PFSK-1 (cell line): ENCODE data around the gene RASA3.

Experiments
- FOXP2 ChIP-seq: optimal IDR thresholded peaks from 2 replicates; pipeline ENCODE3; 2011; ENCODE audit warnings: borderline replicate concordance, control low read depth, inconsistent platforms; ENCODE audit not compliant: insufficient read depth; ENCODE audit errors: extremely low read length, extremely low read depth
- POLR2AphosphoS5 ChIP-seq: IDR thresholded peaks from 2 replicates; pipeline ENCODE4 v1.6.1; 2012; ENCODE audit warnings: low read depth, mild to moderate bottlenecking, control low read depth, low read length, moderate library complexity
- SIN3A ChIP-seq: IDR thresholded peaks from 2 replicates; pipeline ENCODE4 v1.6.1; 2012; ENCODE audit warnings: mild to moderate bottlenecking, low read length, moderate library complexity, borderline replicate concordance; ENCODE audit not compliant: insufficient read depth
- TAF1 ChIP-seq: IDR thresholded peaks from 2 replicates; pipeline ENCODE4 v1.6.1; 2012; ENCODE audit warnings: low read length, control low read depth, borderline replicate concordance; ENCODE audit not compliant: insufficient read depth
- TF ChIP-seq, protein P1 (sequence below), 2 experiments: IDR thresholded peaks; 2 replicates each; pipeline versions ENCODE4 v1.6.1 to v1.8.0; 2011 to 2012; ENCODE audit warnings: low read depth in 2 of 2, low read length in 2 of 2, control low read depth in 1 of 2, inconsistent platforms in 1 of 2, mild to moderate bottlenecking in 1 of 2, moderate library complexity in 1 of 2; ENCODE audit not compliant: insufficient read depth in 1 of 2

Gene RASA3

DNA sequence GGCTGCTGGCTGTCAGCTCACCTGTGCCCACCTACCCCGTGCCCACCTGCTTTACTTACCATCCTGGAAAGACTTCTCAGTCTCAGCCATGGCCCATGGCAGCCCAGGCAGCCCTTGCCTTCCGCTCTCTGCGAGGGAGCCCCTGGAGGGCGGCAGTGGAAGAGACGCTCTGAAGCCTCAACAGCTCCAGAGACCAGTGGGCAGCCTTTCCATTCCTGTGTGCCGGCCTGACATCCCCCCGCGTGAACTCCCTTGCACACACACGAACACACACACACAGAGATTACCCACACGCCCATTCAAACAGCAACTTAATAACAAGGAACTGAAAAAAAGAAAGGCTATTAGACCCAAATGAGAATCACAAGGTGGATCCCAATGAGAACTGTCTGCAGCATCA lies 14.2 kb upstream of the RASA3 start:
- TF ChIP-seq SIN3A (no peak), POLR2AphosphoS5 (no peak), TAF1 (no peak), FOXP2 (no peak)
- TF ChIP-seq, protein P1, sequence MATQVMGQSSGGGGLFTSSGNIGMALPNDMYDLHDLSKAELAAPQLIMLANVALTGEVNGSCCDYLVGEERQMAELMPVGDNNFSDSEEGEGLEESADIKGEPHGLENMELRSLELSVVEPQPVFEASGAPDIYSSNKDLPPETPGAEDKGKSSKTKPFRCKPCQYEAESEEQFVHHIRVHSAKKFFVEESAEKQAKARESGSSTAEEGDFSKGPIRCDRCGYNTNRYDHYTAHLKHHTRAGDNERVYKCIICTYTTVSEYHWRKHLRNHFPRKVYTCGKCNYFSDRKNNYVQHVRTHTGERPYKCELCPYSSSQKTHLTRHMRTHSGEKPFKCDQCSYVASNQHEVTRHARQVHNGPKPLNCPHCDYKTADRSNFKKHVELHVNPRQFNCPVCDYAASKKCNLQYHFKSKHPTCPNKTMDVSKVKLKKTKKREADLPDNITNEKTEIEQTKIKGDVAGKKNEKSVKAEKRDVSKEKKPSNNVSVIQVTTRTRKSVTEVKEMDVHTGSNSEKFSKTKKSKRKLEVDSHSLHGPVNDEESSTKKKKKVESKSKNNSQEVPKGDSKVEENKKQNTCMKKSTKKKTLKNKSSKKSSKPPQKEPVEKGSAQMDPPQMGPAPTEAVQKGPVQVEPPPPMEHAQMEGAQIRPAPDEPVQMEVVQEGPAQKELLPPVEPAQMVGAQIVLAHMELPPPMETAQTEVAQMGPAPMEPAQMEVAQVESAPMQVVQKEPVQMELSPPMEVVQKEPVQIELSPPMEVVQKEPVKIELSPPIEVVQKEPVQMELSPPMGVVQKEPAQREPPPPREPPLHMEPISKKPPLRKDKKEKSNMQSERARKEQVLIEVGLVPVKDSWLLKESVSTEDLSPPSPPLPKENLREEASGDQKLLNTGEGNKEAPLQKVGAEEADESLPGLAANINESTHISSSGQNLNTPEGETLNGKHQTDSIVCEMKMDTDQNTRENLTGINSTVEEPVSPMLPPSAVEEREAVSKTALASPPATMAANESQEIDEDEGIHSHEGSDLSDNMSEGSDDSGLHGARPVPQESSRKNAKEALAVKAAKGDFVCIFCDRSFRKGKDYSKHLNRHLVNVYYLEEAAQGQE (IDR thresholded peaks at IDR 0.05; ENCODE audit: insufficient read depth in 1 of 2, low read depth in 2 of 2, low read length in 2 of 2) = no peak

DNA sequence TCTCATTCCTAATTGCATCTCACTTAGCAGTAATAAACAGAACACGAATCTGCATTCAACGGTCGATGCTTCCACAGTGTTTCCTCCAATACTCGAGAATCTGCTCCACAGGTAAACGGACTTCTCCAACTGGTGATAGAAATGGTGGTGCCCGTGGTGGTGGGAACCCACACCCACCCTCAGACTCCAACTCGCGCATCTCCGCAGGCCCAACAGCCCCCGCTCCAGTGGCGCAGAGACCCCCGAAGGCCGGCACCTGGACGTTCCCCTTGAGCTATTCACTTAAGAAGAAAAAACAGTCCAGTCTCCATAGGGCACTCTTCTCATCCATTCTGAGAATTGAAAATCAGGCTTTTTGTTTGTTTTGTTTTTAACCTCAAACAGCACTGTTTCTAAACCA lies 13.8 kb upstream of the RASA3 start:
- TF ChIP-seq POLR2AphosphoS5 = no peak
- TF ChIP-seq, protein P1 (IDR thresholded peaks at IDR 0.05; ENCODE audit: insufficient read depth in 1 of 2, low read depth in 2 of 2, low read length in 2 of 2) = no peak
- TF ChIP-seq FOXP2 = no peak
- no peak for TF ChIP-seq TAF1
- TF ChIP-seq SIN3A = no peak

DNA sequence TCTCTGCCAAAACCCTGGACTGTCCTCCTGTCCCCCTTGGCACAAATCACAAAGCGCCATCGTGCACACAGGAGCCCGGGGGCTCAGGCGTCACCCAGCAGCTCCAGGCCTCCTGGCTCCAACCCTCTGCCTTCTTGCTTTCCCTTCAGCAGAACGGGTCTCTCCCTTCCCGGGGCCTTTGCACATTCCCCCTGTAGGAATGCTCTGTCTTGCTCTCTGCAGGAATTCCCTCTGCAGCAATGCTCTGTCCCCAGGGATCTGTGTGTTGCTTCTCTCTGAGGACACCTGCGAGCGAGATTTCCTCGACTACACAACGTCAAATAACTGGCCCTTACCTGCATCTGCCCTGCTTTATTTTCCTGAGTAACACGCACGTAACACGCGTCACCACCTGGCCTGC lies 13.3 kb upstream of the RASA3 start:
- no peak for TF ChIP-seq SIN3A
- TF ChIP-seq FOXP2 = no peak

DNA sequence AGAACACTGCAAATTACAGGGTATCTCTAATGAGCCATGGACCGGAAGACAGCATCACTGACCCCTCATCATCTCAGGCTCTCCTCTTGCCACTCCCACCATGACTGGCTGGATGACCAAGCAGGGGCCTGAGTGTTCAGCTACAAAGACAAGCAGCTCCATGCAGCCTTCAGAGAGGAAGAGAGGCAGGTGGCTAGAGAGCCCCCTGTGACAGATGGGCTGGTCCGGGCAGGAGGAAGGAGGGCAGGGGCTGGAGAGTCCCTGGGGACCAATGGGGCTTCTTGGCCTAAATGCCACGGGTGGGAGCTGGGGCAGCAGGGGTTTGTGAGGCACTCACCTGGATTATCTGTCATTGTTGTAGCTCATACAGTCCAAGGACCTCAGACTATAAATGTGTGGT lies 12.8 kb upstream of the RASA3 start:
- no peak for TF ChIP-seq TAF1
- TF ChIP-seq, protein P1 (IDR thresholded peaks at IDR 0.05; ENCODE audit: insufficient read depth in 1 of 2, low read depth in 2 of 2, low read length in 2 of 2) = no peak
- no peak for TF ChIP-seq POLR2AphosphoS5
- no peak for TF ChIP-seq FOXP2
- no peak for TF ChIP-seq SIN3A

DNA sequence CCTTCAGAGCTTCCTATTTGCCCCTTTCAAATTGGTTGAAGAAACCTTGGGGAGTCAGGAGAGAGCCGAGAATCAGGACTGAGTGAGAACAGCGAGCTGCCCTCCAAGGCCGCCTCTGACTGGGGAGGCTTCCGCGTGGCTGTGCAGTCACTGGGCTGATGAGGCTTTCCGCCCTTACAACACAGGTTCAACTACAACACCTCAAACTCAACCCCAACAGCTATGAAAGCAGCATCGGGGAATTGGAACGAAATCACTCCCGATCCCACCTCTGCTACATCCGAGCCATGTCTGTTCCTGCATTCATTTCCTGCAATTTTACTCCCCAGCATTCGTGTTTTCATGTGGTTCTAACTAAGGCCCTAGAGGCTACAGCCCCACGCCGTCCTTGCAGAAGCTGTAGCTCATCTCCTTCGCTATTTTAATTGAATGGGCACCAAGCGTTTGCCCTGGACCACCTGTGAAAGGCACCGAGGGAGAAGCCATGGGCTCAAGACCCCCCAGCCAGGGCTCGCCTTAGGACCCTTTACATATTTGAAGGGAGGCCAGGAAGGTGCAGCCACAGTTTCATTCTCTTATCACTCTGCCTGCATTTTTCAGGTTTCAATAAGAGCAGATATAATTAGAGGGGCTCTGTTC lies 12.3 kb upstream of the RASA3 start:
- TF ChIP-seq TAF1 (no peak), POLR2AphosphoS5 (no peak), SIN3A (no peak), FOXP2 (no peak)
- TF ChIP-seq, protein P1 (IDR thresholded peaks at IDR 0.05; ENCODE audit: insufficient read depth in 1 of 2, low read depth in 2 of 2, low read length in 2 of 2) = no peak
